ENCODE measurements around the gene CIB1.
"Not testable (repeated sequence)": the region's sequence is repeated elsewhere in the genome, so short reads cannot be mapped to it uniquely, and the experiment has no call there.

CIB1 gene

DNA sequence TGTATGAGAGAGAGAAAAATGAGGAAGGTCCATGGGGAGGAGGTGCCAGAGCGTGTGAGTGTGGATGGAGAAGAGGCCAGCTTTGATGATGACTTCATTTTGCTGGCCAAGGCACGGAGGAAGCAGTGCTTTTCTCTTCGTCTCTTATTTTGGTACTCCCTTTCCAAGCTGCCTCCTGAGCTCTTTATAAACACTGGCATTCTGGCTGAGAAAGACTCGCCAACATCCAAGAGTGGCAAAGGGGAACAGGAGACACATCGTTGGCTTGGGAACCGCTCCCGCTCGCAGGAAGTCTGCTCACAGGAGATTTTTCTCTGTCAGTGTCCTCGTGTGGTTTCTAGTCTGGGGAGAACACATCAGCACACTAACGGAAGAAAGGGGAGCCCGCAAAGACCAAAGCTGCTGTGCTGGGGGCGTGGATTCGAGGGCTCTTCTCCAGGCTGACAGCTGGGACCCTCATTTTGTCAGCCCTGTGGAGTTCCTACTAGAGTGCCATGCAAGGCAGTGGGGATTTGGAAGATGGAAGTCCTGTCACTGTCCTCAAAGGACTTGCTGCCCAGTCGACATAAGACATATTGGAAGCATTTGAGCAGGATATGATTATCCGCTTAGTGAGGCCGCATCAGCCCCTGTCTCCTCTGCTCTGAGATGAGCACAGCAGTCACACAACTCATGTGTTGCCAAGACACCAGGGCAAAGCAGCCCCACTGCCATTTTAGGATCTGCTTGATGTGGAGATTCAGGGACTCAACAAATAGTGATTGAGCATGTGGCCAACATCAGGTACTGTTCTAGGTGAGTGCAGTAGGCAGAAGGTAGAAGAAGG is 40.6 kb downstream of the CIB1 start:
- peak; percentile 42 to 51 for DNase-seq

DNA sequence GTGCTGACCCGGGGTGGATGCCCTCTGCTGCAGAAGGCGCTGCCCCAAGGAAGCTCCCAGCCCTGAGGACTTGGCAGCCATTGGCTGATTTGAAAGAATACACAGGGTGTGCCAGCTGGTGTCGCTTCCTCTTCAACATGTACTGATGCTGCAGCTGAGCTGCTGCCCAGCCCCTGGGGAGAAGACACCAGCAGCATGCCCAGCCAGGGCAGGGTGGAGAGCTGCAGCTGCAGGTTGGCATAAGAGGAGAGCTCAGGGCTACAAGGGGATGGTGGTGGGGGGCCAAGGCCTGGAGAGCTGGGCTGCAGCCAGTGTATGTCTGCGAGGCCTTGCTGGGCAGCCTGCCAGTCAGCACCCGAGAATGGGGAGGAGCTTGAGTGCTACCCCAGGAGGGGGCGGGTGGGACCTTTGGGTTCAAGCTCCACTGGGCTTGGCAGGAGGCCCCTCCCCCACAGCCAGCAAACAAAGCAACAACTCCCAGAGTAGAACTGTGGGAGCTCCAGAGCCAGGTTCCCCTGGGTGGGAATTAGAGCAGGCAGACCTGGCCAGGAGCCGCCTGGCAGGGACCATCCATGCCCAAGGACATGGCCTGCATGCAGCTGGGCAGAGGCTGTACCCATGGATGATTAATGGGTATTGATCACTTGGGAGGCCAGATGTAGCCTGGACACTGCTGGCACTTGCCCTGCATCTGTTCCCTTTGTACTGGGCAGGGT is 41.8 kb downstream of the CIB1 start:
- peak; percentile 45 to 56 for DNase-seq

DNA sequence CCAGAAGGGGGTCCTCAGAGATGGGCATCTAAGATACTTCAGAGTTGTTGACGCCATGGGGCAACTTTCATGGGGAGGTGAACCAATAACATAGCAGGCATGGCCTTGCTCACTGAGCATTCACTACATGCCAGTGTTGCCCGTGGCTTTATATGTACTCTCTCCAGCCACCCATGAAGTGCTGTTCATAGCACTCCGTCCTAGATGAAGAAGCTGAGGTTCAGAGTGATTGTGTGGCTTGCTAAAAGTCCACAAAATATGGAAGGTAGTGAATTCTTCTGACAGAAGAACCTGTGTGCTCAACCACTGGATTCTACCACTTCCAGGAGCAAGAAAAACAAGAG is 42.4 kb downstream of the CIB1 start:
- no peak for DNase-seq

DNA sequence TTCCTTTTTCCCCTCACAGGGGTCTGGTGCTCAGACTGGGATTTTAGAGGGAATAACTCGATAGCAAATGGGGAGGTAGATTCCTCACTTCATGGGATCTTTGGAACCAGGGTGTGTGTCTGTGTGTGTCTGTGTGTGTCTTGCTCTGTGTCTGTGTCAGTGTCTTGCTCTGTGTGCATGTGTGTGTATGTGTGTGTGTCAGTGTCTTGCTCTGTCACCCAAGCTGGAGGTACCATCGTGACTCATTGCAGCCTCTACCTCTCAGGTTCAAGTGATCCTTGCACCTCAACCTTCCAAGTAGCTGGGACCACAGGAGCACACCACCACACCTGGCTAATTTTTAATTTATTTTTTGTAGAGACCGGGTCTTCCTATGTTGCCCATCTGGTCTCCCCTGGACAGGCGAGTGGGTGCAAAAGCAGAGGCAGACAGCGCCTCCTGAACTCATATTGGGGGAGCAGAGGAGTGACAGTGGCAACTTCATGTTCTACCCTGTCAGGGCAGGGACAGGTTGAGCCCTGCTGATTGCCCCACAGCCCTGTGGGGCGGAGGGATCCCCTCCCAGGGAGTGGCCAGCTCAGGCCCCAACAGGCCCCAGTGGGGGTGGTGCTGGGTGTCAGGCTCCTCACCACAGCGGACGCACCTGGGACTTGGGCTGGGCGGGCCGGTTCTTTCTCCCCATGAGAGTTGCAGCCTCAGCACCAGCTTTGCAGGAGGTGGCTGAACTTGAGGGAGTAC is 43.0 kb downstream of the CIB1 start:
- no peak for DNase-seq

DNA sequence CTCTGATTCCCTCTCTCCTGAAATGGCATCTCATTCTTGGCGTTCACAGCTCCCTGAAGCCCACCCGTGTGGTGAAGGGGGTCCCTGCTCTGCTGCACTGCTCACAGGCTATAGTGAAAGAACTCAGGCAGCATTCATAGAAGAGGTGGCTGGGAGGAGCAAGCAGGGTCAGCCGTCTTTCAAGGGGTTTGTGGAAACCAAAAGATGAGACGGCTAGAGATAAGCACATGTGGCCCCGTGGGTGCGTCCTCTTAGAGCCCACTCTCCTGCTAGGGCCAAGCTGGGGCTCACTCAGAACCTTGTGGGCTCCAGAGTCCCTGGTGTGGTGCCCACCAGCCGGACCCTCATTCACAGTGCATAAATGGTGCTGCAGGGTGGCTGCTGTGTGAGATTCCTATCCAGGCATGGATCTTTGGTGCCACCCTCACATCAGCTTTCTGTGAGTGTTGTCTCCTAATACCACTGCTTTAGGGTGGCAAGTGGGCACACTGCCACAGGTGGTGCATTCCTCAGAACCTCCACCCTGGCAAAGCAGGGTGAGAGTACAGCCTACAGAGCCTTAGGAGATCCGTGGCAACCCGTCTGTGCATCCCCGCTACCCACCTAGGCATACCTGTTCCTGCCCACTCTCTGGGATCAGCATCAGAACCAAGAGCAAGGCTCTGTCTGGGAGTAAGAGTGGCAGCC is 43.8 kb downstream of the CIB1 start:
- no peak for DNase-seq

DNA sequence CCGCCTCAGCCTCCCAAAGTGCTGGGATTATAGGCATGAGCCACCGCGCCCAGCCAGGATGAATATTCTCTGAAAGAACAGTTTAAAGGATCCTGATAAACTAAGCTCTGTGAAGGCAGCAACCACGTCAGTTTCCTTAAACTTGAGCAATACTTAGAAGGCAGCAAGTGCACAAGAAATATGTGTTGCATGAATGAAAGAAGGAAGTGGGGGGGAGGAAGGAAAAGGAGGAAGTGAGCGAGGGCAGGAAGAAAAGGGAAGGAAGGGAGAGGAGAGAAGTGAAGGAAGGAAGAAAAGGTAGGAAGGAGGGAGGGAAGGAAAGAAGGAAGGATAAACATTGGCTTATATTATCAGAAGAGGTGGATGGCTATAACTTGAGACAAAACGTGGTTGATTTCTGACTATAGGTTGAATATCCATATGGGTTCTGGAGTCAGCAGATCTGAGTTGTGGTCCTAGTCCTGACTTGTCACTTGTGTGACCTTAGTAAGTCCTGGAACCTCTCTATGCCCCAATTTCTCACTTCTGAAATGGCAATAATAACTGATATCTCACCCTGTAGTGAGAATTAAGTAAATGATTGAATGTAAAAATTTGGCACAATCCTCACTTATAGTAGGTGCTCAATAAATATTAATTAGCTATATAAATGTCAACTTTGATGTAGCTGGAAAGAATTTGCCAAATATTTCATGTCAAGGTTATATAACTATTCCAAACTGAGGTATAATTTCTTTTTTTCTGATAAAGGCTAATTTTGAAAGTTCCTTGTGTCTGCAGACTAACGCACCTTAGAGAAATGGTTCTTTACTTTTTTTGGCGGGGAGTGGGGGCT is 44.6 kb downstream of the CIB1 start:
- peak; percentile 65 to 86 for DNase-seq

DNA sequence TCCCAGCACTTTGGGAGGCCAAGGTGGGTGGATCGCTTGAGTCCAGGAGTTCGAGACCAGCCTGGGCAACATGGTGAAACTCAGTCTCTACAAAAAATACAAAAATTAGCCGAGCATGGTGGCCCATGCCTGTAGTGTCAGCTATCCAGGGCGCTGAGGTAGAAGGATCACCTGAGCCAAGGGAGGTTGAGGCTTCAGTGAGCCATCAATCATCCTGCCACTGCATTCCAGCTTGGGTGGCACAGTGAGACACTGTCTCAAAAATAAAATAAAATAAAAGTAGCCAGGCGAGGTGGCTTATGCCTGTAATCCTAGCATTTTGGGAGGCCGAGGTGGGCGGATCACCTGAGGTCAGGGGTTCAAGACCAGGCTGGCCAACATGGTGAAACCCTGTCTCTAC is 45.7 kb downstream of the CIB1 start:
- DNase-seq = not testable (repeated sequence)

DNA sequence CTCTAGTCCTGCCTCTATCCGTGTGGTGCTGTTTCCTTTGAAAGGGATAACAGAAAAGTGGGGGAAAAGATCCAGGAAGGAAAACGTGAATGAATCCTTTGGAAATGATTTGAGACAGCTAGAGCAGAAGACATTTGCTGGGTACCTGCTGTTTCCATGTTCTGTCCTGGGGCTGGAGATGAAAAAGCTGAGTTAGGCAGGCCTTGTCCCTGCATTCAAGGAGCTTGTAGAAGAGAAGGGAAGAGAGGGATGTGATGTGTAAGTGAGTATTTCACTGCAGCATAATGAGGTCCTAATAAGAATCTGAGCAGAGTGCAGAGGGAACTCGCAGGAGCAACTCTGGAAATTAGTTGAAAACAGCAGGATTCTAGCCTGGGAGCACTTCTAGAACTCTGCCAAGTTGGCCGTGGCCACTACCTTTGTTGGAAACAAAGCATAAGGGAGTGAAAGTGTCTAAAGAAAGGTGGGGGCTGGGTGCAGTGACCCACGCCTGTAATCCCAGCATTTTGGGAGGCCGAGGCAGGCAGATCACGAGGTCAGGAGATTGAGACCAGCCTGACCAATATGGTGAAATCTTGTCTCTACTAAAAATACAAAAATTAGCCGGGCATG is 46.4 kb downstream of the CIB1 start:
- no peak for DNase-seq

DNA sequence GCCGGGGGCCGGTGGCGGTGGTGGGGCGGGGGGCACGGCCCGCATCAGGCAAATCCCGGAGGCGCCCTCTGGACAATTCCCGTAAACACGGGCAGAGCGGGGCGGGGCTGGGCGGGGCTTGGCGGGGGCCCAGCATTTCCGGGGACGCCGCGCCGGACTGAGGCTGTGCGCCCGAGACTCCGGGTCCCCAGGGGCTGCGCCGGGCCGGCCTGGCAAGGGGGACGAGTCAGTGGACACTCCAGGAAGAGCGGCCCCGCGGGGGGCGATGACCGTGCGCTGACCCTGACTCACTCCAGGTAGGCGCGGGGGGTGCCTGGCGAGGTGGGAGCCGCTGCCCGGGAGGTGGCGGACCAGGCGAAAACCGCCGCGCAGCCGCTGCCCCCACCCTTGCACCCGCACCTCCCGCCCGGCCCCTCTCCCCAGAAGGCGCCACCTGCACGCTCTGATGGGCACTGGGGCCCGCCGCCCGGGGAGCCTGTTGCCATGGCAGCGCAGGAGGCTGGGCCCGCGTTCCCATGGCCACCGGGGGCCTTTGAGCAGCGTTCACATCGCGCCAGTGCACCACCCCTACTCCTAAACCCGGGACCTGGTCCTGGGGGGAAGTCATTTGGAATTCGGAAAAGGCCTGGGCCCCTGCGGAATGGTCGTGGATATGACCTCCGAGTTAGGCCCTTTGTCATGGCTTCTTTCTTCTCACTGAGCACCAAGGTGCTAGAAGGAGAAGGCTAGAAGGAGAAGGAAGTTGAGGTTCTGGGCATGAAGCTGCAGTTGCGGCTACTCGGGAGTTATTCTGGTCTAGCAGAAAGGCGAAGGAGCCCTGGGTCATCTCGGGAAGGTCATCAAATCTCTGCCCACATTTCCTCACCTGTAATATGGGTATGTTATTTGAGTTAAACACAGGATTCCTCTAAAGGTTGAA is 48.7 kb downstream of the CIB1 start:
- DNase-seq = peak; percentile 12 to 27

DNA sequence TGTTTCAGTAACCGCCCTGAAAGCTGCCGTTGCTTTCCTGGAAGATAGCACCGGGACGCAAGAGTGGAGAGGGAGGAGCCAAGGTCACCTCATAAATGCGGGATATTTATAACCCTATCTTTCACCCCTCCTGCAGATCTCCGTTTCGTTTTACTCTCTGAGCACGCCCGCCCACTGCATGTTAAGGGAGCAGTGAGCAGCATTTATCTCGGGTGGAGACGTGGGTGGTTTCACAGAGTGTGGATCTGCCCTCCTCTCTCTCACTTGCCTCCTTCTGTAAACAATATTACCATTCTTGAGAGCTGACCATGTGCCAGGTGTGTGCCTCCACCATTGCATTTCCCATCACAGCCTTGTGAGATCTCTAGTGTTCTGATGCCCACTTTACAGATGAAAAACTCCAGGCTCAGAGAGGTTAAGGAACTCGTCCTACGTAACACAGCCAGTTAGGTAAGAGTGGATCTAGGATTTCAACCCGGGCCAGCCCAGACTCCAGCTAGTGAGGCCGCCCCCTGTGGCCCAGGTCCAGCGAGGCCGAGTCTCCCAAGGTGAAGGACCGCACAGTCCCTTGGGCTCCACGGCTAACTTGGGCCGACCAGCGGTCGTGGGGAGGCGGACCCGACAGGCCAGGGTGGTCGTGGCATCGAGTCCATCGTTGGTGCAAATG is 49.5 kb downstream of the CIB1 start:
- DNase-seq = no peak

DNA sequence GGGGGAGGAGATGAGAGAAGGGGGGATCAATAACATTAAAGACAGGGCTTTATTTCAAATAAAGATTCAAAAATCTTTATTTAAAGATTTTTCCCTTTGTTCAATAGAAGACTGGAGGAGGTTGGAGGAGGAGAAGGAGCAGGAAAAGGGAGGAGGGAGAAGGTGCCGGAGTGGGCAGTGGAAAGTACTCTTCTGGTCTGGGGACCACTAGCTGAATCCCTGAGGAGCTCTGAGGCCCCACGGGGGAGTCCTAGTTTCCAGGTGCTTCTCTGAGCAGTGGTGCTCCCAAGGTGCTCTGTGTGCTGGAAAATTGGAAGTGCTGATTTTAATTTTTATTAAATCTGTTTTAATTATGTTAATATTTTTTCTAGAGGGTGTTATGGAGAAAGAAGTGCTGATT is 52.0 kb downstream of the CIB1 start:
- DNase-seq = no peak

All from inflammatory macrophage (primary cell).